Progenitor cell of endocrine pancreas (in vitro differentiated cells): ENCODE results near the gene PGGT1B. TPM values are rescaled to one million over a fixed set of nuclear protein-coding genes. Genes with fewer than 3 reads are reported as not detected.
"Not testable (repeated sequence)": the region's sequence is repeated elsewhere in the genome, so short reads cannot be mapped to it uniquely, and the experiment has no call there.

ENCODE experiments used
- DNase-seq: peaks from one replicate; pipeline ENCODE4 v3.0.0; 2021; ENCODE audit warnings: low spot score; ENCODE audit not compliant: unreplicated experiment
- H3K27ac Mint-ChIP-seq: 2 replicates; pipeline ENCODE4 v1.8.0; 2021; ENCODE audit warnings: mild to moderate bottlenecking, moderate library complexity, mixed read lengths
- H3K27me3 Mint-ChIP-seq: 2 replicates; pipeline ENCODE4 v1.8.0; 2021; ENCODE audit warnings: mixed read lengths
- H3K36me3 Mint-ChIP-seq: 2 replicates; pipeline ENCODE4 v1.8.0; 2022; ENCODE audit warnings: mixed read lengths; ENCODE audit not compliant: insufficient read depth
- H3K4me1 Mint-ChIP-seq: 2 replicates; pipeline ENCODE4 v1.8.0; 2021; ENCODE audit warnings: low read depth, mixed read lengths
- H3K4me3 Mint-ChIP-seq: 2 replicates; pipeline ENCODE4 v1.8.0; 2021; ENCODE audit warnings: low read depth, mild to moderate bottlenecking, moderate library complexity, mixed read lengths
- H3K9me3 Mint-ChIP-seq: 2 replicates; pipeline ENCODE4 v1.8.0; 2021; ENCODE audit warnings: low read depth, mixed read lengths
- CTCF ChIP-seq: fragments of 200-600 bp; sonication (generic); IDR thresholded peaks from one replicate; pipeline ENCODE4 v1.5.0; 2021; ENCODE audit warnings: antibody characterized with exemption, mild to moderate bottlenecking; ENCODE audit not compliant: unreplicated experiment
- total RNA-seq: library from RNA; stranded (reverse); gene quantifications from 2 replicates; pipeline ENCODE4 v1.2.1, GENCODE V29; 2021

Gene PGGT1B
- total RNA-seq, 1 donor from 2014 or later, result 43.5 TPM

DNA sequence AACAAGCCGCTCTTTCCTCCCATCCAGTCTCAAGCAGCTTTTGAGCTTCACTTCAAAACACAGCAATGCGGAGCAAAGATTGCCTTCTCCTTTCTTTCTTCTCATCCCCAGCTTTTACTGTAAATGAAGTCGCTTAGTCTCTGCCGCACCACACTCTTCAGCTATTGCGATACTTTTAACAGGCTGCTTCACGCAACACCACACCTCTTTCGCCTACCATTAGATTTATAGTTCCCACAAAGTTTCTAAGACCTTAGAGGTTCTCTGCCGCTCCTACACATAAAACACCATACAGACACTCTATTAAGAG is 711 bp downstream of the PGGT1B start:
- Mint-ChIP-seq H3K9me3 (no peaks in the 10 kb centered on the region), H3K27me3 (no peaks in the 10 kb centered on the region), H3K36me3 (peaks cover 2% of the 10 kb centered on the region), H3K4me1 (peaks cover 13% of the 10 kb centered on the region), H3K4me3 (peak overlapping the region; percentile 81), H3K27ac (peak overlapping the region; percentile 93)
- no peak for TF ChIP-seq CTCF
- no peak for DNase-seq

- no peak overlapping the region for H3K4me3 Mint-ChIP-seq
Measured at GRCh38 chr5:115260248-115260647, 2.4 kb downstream of the PGGT1B start.

DNA sequence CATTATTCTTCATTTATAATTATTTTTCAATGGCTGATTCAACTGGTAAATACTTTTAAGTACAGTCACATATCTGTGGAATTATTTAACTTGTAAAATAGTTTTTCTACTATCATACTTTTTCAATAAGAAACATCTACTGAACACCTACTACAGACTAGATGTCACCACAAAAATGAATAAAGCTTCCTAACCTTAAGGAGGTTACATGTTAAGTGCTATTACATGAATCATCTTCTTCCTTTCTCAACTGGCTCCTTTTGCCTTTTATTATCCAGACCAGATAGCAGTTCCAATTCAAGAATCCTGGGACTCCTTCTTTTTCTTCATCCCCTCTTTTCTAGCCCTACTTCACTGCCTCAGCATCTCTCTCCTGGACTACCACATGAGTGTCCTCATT is 4.7 kb downstream of the PGGT1B start:
- no peak for TF ChIP-seq CTCF
- no peak overlapping the region for H3K4me3 Mint-ChIP-seq
- H3K27me3 Mint-ChIP-seq, result no peaks in the 10 kb centered on the region
- H3K36me3 Mint-ChIP-seq, result no peaks in the 10 kb centered on the region
- no peak for DNase-seq
- H3K27ac Mint-ChIP-seq, result no peak overlapping the region
- H3K9me3 Mint-ChIP-seq, result no peaks in the 10 kb centered on the region
- peaks cover 37% of the 10 kb centered on the region for H3K4me1 Mint-ChIP-seq

More at GRCh38 chr5:115260248-115260647, 2.4 kb downstream of the PGGT1B start:
- no peak for TF ChIP-seq CTCF
- H3K27ac Mint-ChIP-seq, result no peak overlapping the region
- peaks cover 29% of the 10 kb centered on the region for H3K4me1 Mint-ChIP-seq
- H3K36me3 Mint-ChIP-seq, result peaks cover 2% of the 10 kb centered on the region
- H3K27me3 Mint-ChIP-seq, result no peaks in the 10 kb centered on the region
- no peaks in the 10 kb centered on the region for H3K9me3 Mint-ChIP-seq
- DNase-seq, result no peak

GRCh38 chr5:115249379-115249778 is 13.3 kb downstream of the PGGT1B start:
- not testable (repeated sequence) for H3K27me3 Mint-ChIP-seq, H3K27ac Mint-ChIP-seq, DNase-seq, H3K4me1 Mint-ChIP-seq, H3K9me3 Mint-ChIP-seq, H3K36me3 Mint-ChIP-seq, H3K4me3 Mint-ChIP-seq

DNA sequence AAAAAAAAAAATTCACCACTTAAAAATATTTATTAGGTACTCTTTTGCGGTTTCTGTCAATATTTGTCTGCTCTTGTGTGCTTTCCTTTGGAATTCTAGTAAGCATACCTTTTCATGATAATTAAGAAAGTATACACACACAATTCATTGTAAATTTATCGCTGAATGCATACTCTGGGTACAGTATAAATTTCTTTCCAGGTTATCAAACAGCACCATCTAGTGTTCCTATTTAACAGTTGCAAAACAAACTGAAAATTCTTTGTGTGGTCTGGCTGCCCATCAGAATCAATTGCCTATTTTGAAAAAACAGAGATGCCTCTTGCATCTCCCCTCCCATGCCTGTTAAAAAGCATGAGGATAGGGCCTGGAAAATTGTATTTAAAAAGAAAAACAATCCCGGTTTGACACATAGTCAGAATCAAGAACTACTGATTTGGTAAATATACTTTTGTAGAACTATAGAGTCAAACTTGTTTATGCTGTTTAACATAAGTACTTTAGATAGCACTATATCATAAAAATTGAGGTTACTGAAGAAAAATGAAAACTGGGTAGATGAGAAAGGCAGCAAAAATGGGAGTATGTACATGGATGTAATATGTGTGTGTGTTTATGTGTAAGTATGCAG is 16.2 kb downstream of the PGGT1B start:
- H3K4me1 Mint-ChIP-seq, result no peaks in the 10 kb centered on the region
- no peak overlapping the region for H3K4me3 Mint-ChIP-seq
- no peak for DNase-seq
- H3K27ac Mint-ChIP-seq, result no peak overlapping the region
- no peaks in the 10 kb centered on the region for H3K27me3 Mint-ChIP-seq
- H3K9me3 Mint-ChIP-seq, result no peaks in the 10 kb centered on the region
- H3K36me3 Mint-ChIP-seq, result peaks cover 3% of the 10 kb centered on the region
- TF ChIP-seq CTCF, result peak; percentile 69

DNA sequence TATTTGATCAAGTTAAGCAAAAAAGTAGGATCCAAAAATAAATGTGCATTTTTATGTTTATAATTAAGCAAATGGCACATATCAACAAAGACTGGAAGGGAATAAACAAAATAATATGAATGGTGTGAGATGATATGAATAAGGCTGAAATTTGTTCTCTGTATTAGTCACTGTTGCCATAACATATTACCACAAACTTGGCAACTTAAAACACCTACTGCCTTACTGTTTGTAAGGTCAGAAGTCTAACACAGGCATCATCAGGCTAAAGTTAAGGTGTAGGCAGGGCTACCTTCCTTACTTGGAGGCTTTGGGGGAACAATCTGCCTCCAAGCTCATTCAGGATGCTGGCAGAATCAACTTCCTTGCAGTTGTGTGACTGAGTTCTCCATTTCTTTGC is 19.3 kb downstream of the PGGT1B start:
- Mint-ChIP-seq H3K27me3 (no peaks in the 10 kb centered on the region), H3K9me3 (no peaks in the 10 kb centered on the region), H3K36me3 (peaks cover 5% of the 10 kb centered on the region), H3K4me1 (no peaks in the 10 kb centered on the region), H3K4me3 (no peak overlapping the region), H3K27ac (no peak overlapping the region)
- no peak for DNase-seq
- TF ChIP-seq CTCF, result no peak
